ENCODE results near the gene SUGP2. TPM values are rescaled to one million over a fixed set of nuclear protein-coding genes. Genes with fewer than 3 reads are reported as not detected.
A peak's percentile ranks its signal among the peaks of the same experiment; 100 is the strongest.

Gene SUGP2
- total and polyA plus RNA-seq, 4 donors = 27.6 to 73.4 (median 59.6) TPM

- H3K4me1 ChIP-seq (ENCODE audit: control insufficient read depth in 5 of 5, insufficient read depth in 5 of 5, low read length in 5 of 5) = peaks cover 0 to 14% (median 5%) of the 10 kb centered on the region in 5 donors
- H3K9ac ChIP-seq (ENCODE audit: insufficient read depth in 1 of 2, low read length in 2 of 2) = peak overlapping the region in 1 of 2 donors; percentile 37
- H3K9me3 ChIP-seq (ENCODE audit: control insufficient read depth in 4 of 4, insufficient read depth in 3 of 4, low read length in 3 of 4) = peaks cover 0 to 2% (median 0%) of the 10 kb centered on the region in 4 donors
- peak overlapping the region; percentile 96 to 99 for H3K27ac ChIP-seq (ENCODE audit: low read depth in 1 of 2, low read length in 1 of 2)
- H3K4me3 ChIP-seq = peak overlapping the region; percentile 84
- WGBS, 2 donors = 7 to 9% methylated on average over 10 of the region's 10 CpGs
- H3K27me3 ChIP-seq (ENCODE audit: control insufficient read depth in 3 of 3, insufficient read depth in 3 of 3, low read length in 2 of 3) = no peaks in the 10 kb centered on the region
- DNase-seq (peak; percentile 27 to 29 (median 29)), ATAC-seq (ENCODE audit: insufficient read depth, low FRiP score) (peak; percentile 67)
- peaks cover 3 to 17% (median 10%) of the 10 kb centered on the region in 4 donors for H3K36me3 ChIP-seq (ENCODE audit: control insufficient read depth in 4 of 4, insufficient read depth in 4 of 4, low read length in 4 of 4)
- TF ChIP-seq, protein P1, sequence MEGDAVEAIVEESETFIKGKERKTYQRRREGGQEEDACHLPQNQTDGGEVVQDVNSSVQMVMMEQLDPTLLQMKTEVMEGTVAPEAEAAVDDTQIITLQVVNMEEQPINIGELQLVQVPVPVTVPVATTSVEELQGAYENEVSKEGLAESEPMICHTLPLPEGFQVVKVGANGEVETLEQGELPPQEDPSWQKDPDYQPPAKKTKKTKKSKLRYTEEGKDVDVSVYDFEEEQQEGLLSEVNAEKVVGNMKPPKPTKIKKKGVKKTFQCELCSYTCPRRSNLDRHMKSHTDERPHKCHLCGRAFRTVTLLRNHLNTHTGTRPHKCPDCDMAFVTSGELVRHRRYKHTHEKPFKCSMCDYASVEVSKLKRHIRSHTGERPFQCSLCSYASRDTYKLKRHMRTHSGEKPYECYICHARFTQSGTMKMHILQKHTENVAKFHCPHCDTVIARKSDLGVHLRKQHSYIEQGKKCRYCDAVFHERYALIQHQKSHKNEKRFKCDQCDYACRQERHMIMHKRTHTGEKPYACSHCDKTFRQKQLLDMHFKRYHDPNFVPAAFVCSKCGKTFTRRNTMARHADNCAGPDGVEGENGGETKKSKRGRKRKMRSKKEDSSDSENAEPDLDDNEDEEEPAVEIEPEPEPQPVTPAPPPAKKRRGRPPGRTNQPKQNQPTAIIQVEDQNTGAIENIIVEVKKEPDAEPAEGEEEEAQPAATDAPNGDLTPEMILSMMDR (IDR thresholded peaks at IDR 0.05; ENCODE audit: control extremely low read depth, extremely low read depth) = no peak
These were observed 897 bp upstream of the SUGP2 start for GRCh38 chr19:19034204-19034624.

GRCh38 chr19:19033176-19033425 is 216 bp downstream of the SUGP2 start:
- Histone ChIP-seq H3K9me3 (ENCODE audit: control insufficient read depth in 4 of 4, insufficient read depth in 3 of 4, low read length in 3 of 4) (peaks cover 0 to 2% (median 0%) of the 10 kb centered on the region in 4 donors), H3K36me3 (ENCODE audit: control insufficient read depth in 4 of 4, insufficient read depth in 4 of 4, low read length in 4 of 4) (peaks cover 8 to 19% (median 17%) of the 10 kb centered on the region in 4 donors), H3K27ac (ENCODE audit: low read depth in 1 of 2, low read length in 1 of 2) (peak overlapping the region; percentile 80 to 96), H3K4me1 (ENCODE audit: control insufficient read depth in 5 of 5, insufficient read depth in 5 of 5, low read length in 5 of 5) (peaks cover 0 to 14% (median 5%) of the 10 kb centered on the region in 5 donors), H3K27me3 (ENCODE audit: control insufficient read depth in 3 of 3, insufficient read depth in 3 of 3, low read length in 2 of 3) (no peaks in the 10 kb centered on the region), H3K9ac (ENCODE audit: insufficient read depth in 1 of 2, low read length in 2 of 2) (peak overlapping the region in 1 of 2 donors; percentile 68), H3K4me3 (peak overlapping the region; percentile 84)
- TF ChIP-seq, protein P1 (IDR thresholded peaks at IDR 0.05; ENCODE audit: control extremely low read depth, extremely low read depth) = no peak
- DNase-seq (no peak), ATAC-seq (ENCODE audit: insufficient read depth, low FRiP score) (no peak)
- 0 to 1% methylated on average over 27 to 32 of the region's 32 CpGs for WGBS, 2 donors

GRCh38 chr19:19032420-19033175 is 719 bp downstream of the SUGP2 start:
- Histone ChIP-seq H3K9ac (ENCODE audit: insufficient read depth in 1 of 2, low read length in 2 of 2) (peak overlapping the region; percentile 42 to 68), H3K4me3 (peak overlapping the region; percentile 84), H3K4me1 (ENCODE audit: control insufficient read depth in 5 of 5, insufficient read depth in 5 of 5, low read length in 5 of 5) (peaks cover 0 to 14% (median 5%) of the 10 kb centered on the region in 5 donors), H3K27me3 (ENCODE audit: control insufficient read depth in 3 of 3, insufficient read depth in 3 of 3, low read length in 2 of 3) (no peaks in the 10 kb centered on the region), H3K9me3 (ENCODE audit: control insufficient read depth in 4 of 4, insufficient read depth in 3 of 4, low read length in 3 of 4) (peaks cover 0 to under 1% (median 0%) of the 10 kb centered on the region in 4 donors), H3K27ac (ENCODE audit: low read depth in 1 of 2, low read length in 1 of 2) (peak overlapping the region; percentile 80 to 96), H3K36me3 (ENCODE audit: control insufficient read depth in 4 of 4, insufficient read depth in 4 of 4, low read length in 4 of 4) (peaks cover 11 to 18% (median 17%) of the 10 kb centered on the region in 4 donors)
- DNase-seq = peak; percentile 95 to 98 (median 97)
- 0 to 1% methylated on average over 31 of the region's 31 CpGs for whole genome bisulfite sequencing, 2 donors
- TF ChIP-seq, protein P1 (IDR thresholded peaks at IDR 0.05; ENCODE audit: control extremely low read depth, extremely low read depth) = no peak
- ATAC-seq (ENCODE audit: insufficient read depth, low FRiP score) = peak; percentile 69

Measured in lung (tissue), 12 donors.